Endodermal cell (in vitro differentiated cells): ENCODE measurements around the gene TRAF3IP3. TPM values are rescaled to one million over a fixed set of nuclear protein-coding genes. Genes with fewer than 3 reads are reported as not detected.

Experiments
- DNase-seq: peaks from one replicate; pipeline ENCODE4 v3.0.0-alpha.2; 2017
- H3K27ac ChIP-seq: 2 replicates; pipeline ENCODE4 v1.5.1; 2013; ENCODE audit warnings: mild to moderate bottlenecking, low read depth, low read length, moderate library complexity
- H3K27me3 ChIP-seq: 2 replicates; pipeline ENCODE4 v1.6.1; 2013; ENCODE audit warnings: mild to moderate bottlenecking, low read length, moderate library complexity; ENCODE audit not compliant: insufficient read depth, control insufficient read depth, poor library complexity, severe bottlenecking
- H3K36me3 ChIP-seq: 2 replicates; pipeline ENCODE4 v1.7.0; 2013; ENCODE audit warnings: mild to moderate bottlenecking, low read length, moderate library complexity; ENCODE audit not compliant: control insufficient read depth, insufficient read depth
- H3K4me1 ChIP-seq: one replicate; pipeline ENCODE4 v1.7.0; 2013; ENCODE audit warnings: low read length; ENCODE audit not compliant: control insufficient read depth, insufficient read depth
- H3K4me3 ChIP-seq: 2 replicates; pipeline ENCODE4 v1.5.1; 2013; ENCODE audit warnings: mild to moderate bottlenecking, low read length, moderate library complexity
- H3K9ac ChIP-seq: 2 replicates; pipeline ENCODE4 v1.6.1; 2013; ENCODE audit warnings: mild to moderate bottlenecking, low read length, moderate library complexity; ENCODE audit not compliant: poor library complexity, severe bottlenecking; ENCODE audit errors: extremely low read depth
- H3K9me3 ChIP-seq: 2 replicates; pipeline ENCODE4 v1.6.1; 2013; ENCODE audit warnings: mild to moderate bottlenecking, low read length, moderate library complexity; ENCODE audit not compliant: control insufficient read depth
- H3K27ac Mint-ChIP-seq: 2 replicates; pipeline ENCODE4 v1.8.0; 2020; ENCODE audit warnings: mixed read lengths
- H3K27me3 Mint-ChIP-seq: 2 replicates; pipeline ENCODE4 v1.8.0; 2021; ENCODE audit warnings: mild to moderate bottlenecking, mixed read lengths; ENCODE audit not compliant: insufficient read depth
- H3K36me3 Mint-ChIP-seq: 2 replicates; pipeline ENCODE4 v1.8.0; 2020; ENCODE audit warnings: low read depth, mixed read lengths
- H3K4me1 Mint-ChIP-seq: 2 replicates; pipeline ENCODE4 v1.8.0; 2020; ENCODE audit warnings: mixed read lengths
- H3K4me3 Mint-ChIP-seq: 2 replicates; pipeline ENCODE4 v1.8.0; 2020; ENCODE audit warnings: mild to moderate bottlenecking, moderate library complexity, mixed read lengths
- H3K9me3 Mint-ChIP-seq: 2 replicates; pipeline ENCODE4 v1.8.0; 2020; ENCODE audit warnings: mild to moderate bottlenecking, mixed read lengths
- WGBS, 2 experiments: methylation state at CpG; one replicate each; pipeline versions ENCODE4 v1.1.5 to v1.1.7; 2013; ENCODE audit warnings: missing lambda C conversion rate in 2 of 2, mixed read lengths in 1 of 2; ENCODE audit not compliant: insufficient coverage in 1 of 2, insufficient read length in 1 of 2; 5-methylcytosine and 5-hydroxymethylcytosine counted together
- total RNA-seq, 2 donors: library from RNA; stranded (reverse); fragmentation: NEBNext Ultra II Directional in 1 of 2; extraction: Animal tissue kit (Norgen Biotek cat#: 25700) in 1 of 2; gene quantifications; 2 replicates in 1 of 2; 3 replicates in 1 of 2; pipeline ENCODE4 v1.2.1, GENCODE V29; 2021
- TF ChIP-seq, protein P1 (sequence below): fragments of 200-600 bp; sonication (generic); conservative IDR thresholded peaks from 2 replicates; pipeline ENCODE4 v1.5.0; 2021; ENCODE audit warnings: antibody characterized with exemption, mild to moderate bottlenecking

TRAF3IP3 gene
- total RNA-seq, 2 donors from 2014 or later: not detected

DNA sequence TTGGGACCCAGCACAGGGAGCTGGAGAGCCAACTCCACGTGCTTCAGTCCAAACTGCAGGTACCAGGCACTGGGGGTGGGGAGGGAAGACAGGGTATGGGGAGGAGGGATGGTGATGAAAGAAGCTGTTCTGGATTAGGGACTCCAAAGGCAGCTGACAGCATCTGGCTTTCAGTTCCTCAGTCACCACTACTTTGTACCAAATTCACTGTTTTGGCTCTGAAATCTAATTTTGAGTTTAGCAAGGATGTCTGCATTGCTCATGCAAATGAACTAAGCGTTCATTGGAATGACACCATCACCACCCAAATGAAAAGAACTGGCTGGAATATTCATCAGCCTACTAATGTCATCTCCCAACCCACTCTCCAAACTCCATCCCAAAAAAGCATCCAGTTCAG is 19.8 kb downstream of the TRAF3IP3 start:
- TF ChIP-seq, protein P1, sequence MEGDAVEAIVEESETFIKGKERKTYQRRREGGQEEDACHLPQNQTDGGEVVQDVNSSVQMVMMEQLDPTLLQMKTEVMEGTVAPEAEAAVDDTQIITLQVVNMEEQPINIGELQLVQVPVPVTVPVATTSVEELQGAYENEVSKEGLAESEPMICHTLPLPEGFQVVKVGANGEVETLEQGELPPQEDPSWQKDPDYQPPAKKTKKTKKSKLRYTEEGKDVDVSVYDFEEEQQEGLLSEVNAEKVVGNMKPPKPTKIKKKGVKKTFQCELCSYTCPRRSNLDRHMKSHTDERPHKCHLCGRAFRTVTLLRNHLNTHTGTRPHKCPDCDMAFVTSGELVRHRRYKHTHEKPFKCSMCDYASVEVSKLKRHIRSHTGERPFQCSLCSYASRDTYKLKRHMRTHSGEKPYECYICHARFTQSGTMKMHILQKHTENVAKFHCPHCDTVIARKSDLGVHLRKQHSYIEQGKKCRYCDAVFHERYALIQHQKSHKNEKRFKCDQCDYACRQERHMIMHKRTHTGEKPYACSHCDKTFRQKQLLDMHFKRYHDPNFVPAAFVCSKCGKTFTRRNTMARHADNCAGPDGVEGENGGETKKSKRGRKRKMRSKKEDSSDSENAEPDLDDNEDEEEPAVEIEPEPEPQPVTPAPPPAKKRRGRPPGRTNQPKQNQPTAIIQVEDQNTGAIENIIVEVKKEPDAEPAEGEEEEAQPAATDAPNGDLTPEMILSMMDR: no peak

DNA sequence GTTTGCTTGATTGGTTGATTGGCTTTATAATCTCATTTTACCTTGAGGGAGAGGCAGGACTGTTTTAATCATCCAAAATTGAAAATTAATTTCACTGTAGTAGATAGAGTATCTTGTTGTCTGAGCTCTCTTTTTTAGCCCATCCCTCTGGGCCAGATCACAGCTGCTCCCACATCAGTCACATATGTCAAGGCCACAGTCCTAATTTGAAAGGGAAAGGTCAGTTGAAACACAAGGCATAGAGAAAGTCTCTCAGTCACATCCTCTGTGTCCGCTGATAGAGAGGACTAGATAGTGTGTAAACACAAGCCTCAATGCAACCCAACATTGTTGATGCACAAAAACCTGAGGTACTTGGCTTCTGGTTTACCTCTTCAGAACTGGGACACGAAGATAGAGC is 21.7 kb downstream of the TRAF3IP3 start:
- Histone ChIP-seq H3K9me3 (no peaks in the 10 kb centered on the region), H3K4me1 (no peaks in the 10 kb centered on the region), H3K36me3 (peaks cover 2% of the 10 kb centered on the region), H3K27ac (no peak overlapping the region), H3K4me3 (no peak overlapping the region), H3K27me3 (peaks cover 13% of the 10 kb centered on the region), H3K9ac (no peak overlapping the region)
- H3K4me3 Mint-ChIP-seq: no peak overlapping the region
- H3K27me3 Mint-ChIP-seq: peaks cover 12% of the 10 kb centered on the region
- no peak overlapping the region for H3K27ac Mint-ChIP-seq
- TF ChIP-seq, protein P1: no peak
- H3K4me1 Mint-ChIP-seq: no peaks in the 10 kb centered on the region
- WGBS, 2 experiments: 90 to 94% methylated on average over 1 to 2 of the region's 2 CpGs
- H3K9me3 Mint-ChIP-seq: no peaks in the 10 kb centered on the region
- peaks cover 2% of the 10 kb centered on the region for H3K36me3 Mint-ChIP-seq
- no peak for DNase-seq

More for the DNA sequence above, 19.8 kb downstream of the TRAF3IP3 start:
- no peaks in the 10 kb centered on the region for H3K9me3 ChIP-seq
- H3K4me3 ChIP-seq: no peak overlapping the region
- H3K4me1 ChIP-seq: no peaks in the 10 kb centered on the region
- WGBS, 2 experiments: 72 to 100% methylated on average over 1 to 2 of the region's 2 CpGs
- Mint-ChIP-seq H3K4me3 (no peak overlapping the region), H3K27ac (no peak overlapping the region), H3K36me3 (no peaks in the 10 kb centered on the region), H3K9me3 (no peaks in the 10 kb centered on the region), H3K27me3 (peaks cover 15% of the 10 kb centered on the region), H3K4me1 (no peaks in the 10 kb centered on the region)
- H3K27ac ChIP-seq: no peak overlapping the region
- H3K9ac ChIP-seq: no peak overlapping the region
- no peaks in the 10 kb centered on the region for H3K36me3 ChIP-seq
- DNase-seq: no peak
- H3K27me3 ChIP-seq: peaks cover 20% of the 10 kb centered on the region

DNA sequence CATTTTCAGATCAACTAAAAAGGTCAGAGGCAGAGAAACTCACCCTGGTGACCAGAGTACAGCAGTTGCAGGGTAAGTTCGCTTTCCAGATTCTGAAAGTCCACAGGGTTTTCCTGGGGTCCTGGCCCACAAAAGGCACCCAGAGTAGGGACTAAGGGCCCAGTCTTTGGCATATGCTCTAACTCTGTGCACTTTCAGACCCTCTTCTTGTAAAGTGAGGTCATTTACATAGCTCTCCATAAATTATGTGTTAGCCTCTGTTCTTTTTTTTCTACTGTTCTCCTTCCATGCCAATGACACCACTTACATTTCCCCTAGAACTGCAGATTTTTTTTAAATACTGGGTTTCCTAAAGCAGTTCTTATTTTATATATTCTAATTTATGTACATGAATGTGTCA is 22.2 kb downstream of the TRAF3IP3 start:
- Mint-ChIP-seq H3K27me3 (peaks cover 8% of the 10 kb centered on the region), H3K27ac (no peak overlapping the region), H3K4me3 (no peak overlapping the region), H3K36me3 (peaks cover 2% of the 10 kb centered on the region), H3K9me3 (no peaks in the 10 kb centered on the region), H3K4me1 (no peaks in the 10 kb centered on the region)
- peaks cover 4% of the 10 kb centered on the region for H3K36me3 ChIP-seq
- no peak overlapping the region for H3K4me3 ChIP-seq
- TF ChIP-seq, protein P1: no peak
- H3K4me1 ChIP-seq: no peaks in the 10 kb centered on the region
- peaks cover 8% of the 10 kb centered on the region for H3K27me3 ChIP-seq
- 93 to 100% methylated on average over 1 of the region's 1 CpG for WGBS, 2 experiments
- no peak overlapping the region for H3K27ac ChIP-seq
- H3K9ac ChIP-seq: no peak overlapping the region
- no peaks in the 10 kb centered on the region for H3K9me3 ChIP-seq
- no peak for DNase-seq
